Astrocyte (in vitro differentiated cells and primary cell): ENCODE measurements around the gene SOX18.

Experiments used
- CTCF ChIP-seq: IDR thresholded peaks from 2 replicates; pipeline ENCODE4 v1.5.1; 2011; ENCODE audit warnings: low read depth, mild to moderate bottlenecking, inconsistent platforms, low read length, moderate library complexity; ENCODE audit not compliant: insufficient read depth
- EZH2 ChIP-seq: IDR thresholded peaks from 2 replicates; pipeline ENCODE4 v1.6.1; 2012; ENCODE audit warnings: mild to moderate bottlenecking, low read length, inconsistent platforms; ENCODE audit not compliant: insufficient read depth

- TF ChIP-seq CTCF (peak; percentile 46), EZH2 (no peak)
Observed at GRCh38 chr20:64069614-64070243, 20.3 kb upstream of the SOX18 start.
